Transverse colon (tissue), 4 donors: ENCODE results near the gene SNX8.

Experiments used
- CTCF ChIP-seq, 5 experiments: fragments of 200-600 bp in 3 of 5; fragments of 450-650 bp in 2 of 5; sonication (generic) in 3 of 5; IDR thresholded peaks; 1 replicate in 2 of 5; 2 replicates in 3 of 5; pipeline ENCODE4 v1.5.1; 2016 to 2017; ENCODE audit warnings: antibody characterized with exemption in 5 of 5, inconsistent platforms in 3 of 5, mild to moderate bottlenecking in 2 of 5, moderate library complexity in 1 of 5
- POLR2A ChIP-seq: fragments of 450-650 bp; IDR thresholded peaks from one replicate; pipeline ENCODE4 v1.6.1; 2016; ENCODE audit warnings: antibody characterized with exemption, mild to moderate bottlenecking, moderate library complexity
- POLR2AphosphoS5 ChIP-seq, 3 donors: sonication (generic); formaldehyde crosslinking; IDR thresholded peaks; one replicate each; pipeline ENCODE4 v1.6.1; 2016; ENCODE audit warnings: antibody characterized with exemption in 3 of 3

- no peak for TF ChIP-seq POLR2A
- TF ChIP-seq CTCF (IDR thresholded peaks at IDR 0.05), result no peak
- no peak for TF ChIP-seq POLR2AphosphoS5 (IDR thresholded peaks at IDR 0.05)
These were observed 52.6 kb downstream of the SNX8 start for GRCh38 chr7:2261611-2262010.
